Right lobe of liver (tissue), 4 donors: ENCODE results near the gene CACNA2D1.

Experiments
- CTCF ChIP-seq, 4 donors: fragments of 200-600 bp in 3 of 4; fragments of 450-650 bp in 1 of 4; IDR thresholded peaks; one replicate each; pipeline versions ENCODE4 v1.5.1 to v1.8.0; 2016 to 2022; ENCODE audit warnings: antibody characterized with exemption in 4 of 4, mild to moderate bottlenecking in 2 of 4
- POLR2A ChIP-seq: fragments of 450-650 bp; IDR thresholded peaks from one replicate; pipeline ENCODE4 v1.6.1; 2017; ENCODE audit warnings: antibody characterized with exemption, mild to moderate bottlenecking
- donor health status: DM: no; HTN: no; CAD: no.
- donor health status: DM: no; HTN: no; CAD: no.
- donor health status: DM: no; HTN: yes; CAD: no.

DNA sequence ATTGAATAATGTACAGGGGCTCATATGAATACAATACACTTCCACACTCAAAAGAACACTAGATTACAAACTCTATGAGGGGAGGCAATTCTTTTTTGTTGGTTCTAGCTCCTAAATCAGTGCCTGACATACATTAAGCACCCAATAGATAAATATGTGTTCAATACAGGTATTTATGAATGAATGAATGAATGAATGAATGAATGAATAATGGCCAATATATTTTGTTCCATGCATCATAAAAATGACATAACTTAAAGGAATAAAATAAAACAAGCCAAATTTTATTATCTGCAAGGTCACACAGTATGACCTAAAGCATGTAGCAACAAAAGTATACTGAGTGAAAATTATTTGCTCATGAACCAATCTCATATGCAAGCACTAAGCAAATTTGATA lies 168.9 kb downstream of the CACNA2D1 start:
- TF ChIP-seq CTCF (IDR thresholded peaks at IDR 0.05) (no peak), POLR2A (no peak)
